ENCODE measurements around the gene C1RL.

Gene C1RL

GRCh38 chr12:7108796-7109571 lies at the start of gene C1RL:
Gene C1RL, minus strand, starts transcription at chr12:7109214. Its CDS starts 34 bp downstream, at chr12:7109180.
- intact Hi-C loops (cut with DNase I): no loop called here

GRCh38 chr12:7157391-7157790 lies 48.4 kb upstream of the C1RL start:
- intact Hi-C loops (cut with DNase I): no loop called here
- no peak for DNase-seq

More at GRCh38 chr12:7108796-7109571, at the start of gene C1RL:
- DNase-seq: peak; percentile 57 to 96 (median 82)

- intact Hi-C loops (cut with DNase I): no loop called here
These were observed 47.5 kb upstream of the C1RL start for GRCh38 chr12:7156259-7157197.

GRCh38 chr12:7155471-7156034 lies 46.5 kb upstream of the C1RL start:
- peak in 3 of 10 donors; percentile 46 to 88 (median 81) for DNase-seq
- intact Hi-C loops (cut with DNase I): no loop called here

More at GRCh38 chr12:7156259-7157197, 47.5 kb upstream of the C1RL start:
- peak in 1 of 10 donors; percentile 78 for DNase-seq

- no peak for DNase-seq
These were observed 46.0 kb upstream of the C1RL start for GRCh38 chr12:7154901-7155470.

GRCh38 chr12:7154042-7154441 lies 45.0 kb upstream of the C1RL start:
- no peak for DNase-seq
- intact Hi-C loops (cut with DNase I): no loop called here

More at GRCh38 chr12:7154901-7155470, 46.0 kb upstream of the C1RL start:
- intact Hi-C loops (cut with DNase I): no loop called here

GRCh38 chr12:7152818-7153217 lies 43.8 kb upstream of the C1RL start:
- intact Hi-C loops (cut with DNase I): no loop called here

GRCh38 chr12:7151532-7151931 lies 42.5 kb upstream of the C1RL start:
- intact Hi-C loops (cut with DNase I): no loop called here
- DNase-seq: no peak

More at GRCh38 chr12:7152818-7153217, 43.8 kb upstream of the C1RL start:
- DNase-seq: no peak

GRCh38 chr12:7150841-7151240 lies 41.8 kb upstream of the C1RL start:
- intact Hi-C loops (cut with DNase I): no loop called here

GRCh38 chr12:7150356-7150755 lies 41.3 kb upstream of the C1RL start:
- DNase-seq: peak in 1 of 10 donors; percentile 46
- intact Hi-C loops (cut with DNase I): no loop called here

More at GRCh38 chr12:7150841-7151240, 41.8 kb upstream of the C1RL start:
- no peak for DNase-seq

- intact Hi-C loops (cut with DNase I): loop anchor here (10.0 kb wide), 1 partner anchor 498 kb away; no protein-coding TSS in a partner anchor
- no peak for DNase-seq
These were observed 37.9 kb upstream of the C1RL start for GRCh38 chr12:7146906-7147305.

- DNase-seq: no peak
- intact Hi-C loops (cut with DNase I): loop anchor here (10.0 kb wide), 1 partner anchor 499 kb away; no protein-coding TSS in a partner anchor
These were observed 37.2 kb upstream of the C1RL start for GRCh38 chr12:7146228-7146627.

- DNase-seq: no peak
- intact Hi-C loops (cut with DNase I): loop anchor here (10.0 kb wide), 1 partner anchor 499 kb away; no protein-coding TSS in a partner anchor
These were observed 36.7 kb upstream of the C1RL start for GRCh38 chr12:7145671-7146070.

GRCh38 chr12:7144414-7145120 lies 35.6 kb upstream of the C1RL start:
- DNase-seq: no peak
- intact Hi-C loops (cut with DNase I): loop anchor here (10.0 kb wide), 1 partner anchor 500 kb away; no protein-coding TSS in a partner anchor

GRCh38 chr12:7143564-7143963 lies 34.5 kb upstream of the C1RL start:
- intact Hi-C loops (cut with DNase I): loop anchor here (10.0 kb wide), 1 partner anchor 501 kb away; no protein-coding TSS in a partner anchor
- DNase-seq: peak in 1 of 10 donors; percentile 8

GRCh38 chr12:7142809-7143465 lies 33.9 kb upstream of the C1RL start:
- peak in 1 of 10 donors; percentile 56 for DNase-seq
- intact Hi-C loops (cut with DNase I): loop anchor here (10.0 kb wide), 1 partner anchor 502 kb away; no protein-coding TSS in a partner anchor

GRCh38 chr12:7142056-7142644 lies 33.1 kb upstream of the C1RL start:
- peak in 7 of 10 donors; percentile 35 to 92 (median 50) for DNase-seq
- intact Hi-C loops (cut with DNase I): loop anchor here (10.0 kb wide), 1 partner anchor 503 kb away; no protein-coding TSS in a partner anchor

- intact Hi-C loops (cut with DNase I): loop anchor here (10.0 kb wide), 1 partner anchor 503 kb away; no protein-coding TSS in a partner anchor
These were observed 32.5 kb upstream of the C1RL start for GRCh38 chr12:7141351-7142005.

More at GRCh38 chr12:7141351-7142005, 32.5 kb upstream of the C1RL start:
- DNase-seq: peak in 1 of 10 donors; percentile 31

All from posterior cingulate gyrus (tissue), 11 donors.